Endothelial cell of umbilical vein (primary cell): ENCODE measurements around the gene ZNF256.

ENCODE experiments used
- EZH2 ChIP-seq: IDR thresholded peaks from 2 replicates; pipeline ENCODE4 v1.6.1; 2012; ENCODE audit warnings: borderline replicate concordance, low read depth, mild to moderate bottlenecking, moderate library complexity, low read length, inconsistent platforms; ENCODE audit not compliant: severe bottlenecking
- JUN ChIP-seq: IDR thresholded peaks from 2 replicates; pipeline ENCODE4 v1.6.1; 2011; ENCODE audit warnings: borderline replicate concordance, low read depth; ENCODE audit not compliant: insufficient read length, insufficient read depth
- POLR2A ChIP-seq: IDR thresholded peaks from 2 replicates; pipeline ENCODE4 v1.6.1; 2012; ENCODE audit warnings: low read depth, mild to moderate bottlenecking, control low read depth, low read length
- TF ChIP-seq, protein P1 (sequence below): IDR thresholded peaks from 2 replicates; pipeline ENCODE4 v1.6.1; 2011; ENCODE audit not compliant: insufficient read depth, insufficient read length
- TF ChIP-seq, protein P2 (sequence below), 2 donors: IDR thresholded peaks; 1 replicate in 1 of 2; 2 replicates in 1 of 2; pipeline ENCODE4 v1.5.1; 2011; ENCODE audit warnings: low read length in 2 of 2, mild to moderate bottlenecking in 2 of 2, moderate library complexity in 2 of 2, control low read depth in 1 of 2, inconsistent platforms in 1 of 2, low read depth in 1 of 2; ENCODE audit not compliant: insufficient read depth in 1 of 2; ENCODE audit errors: extremely low read depth in 1 of 2

DNA sequence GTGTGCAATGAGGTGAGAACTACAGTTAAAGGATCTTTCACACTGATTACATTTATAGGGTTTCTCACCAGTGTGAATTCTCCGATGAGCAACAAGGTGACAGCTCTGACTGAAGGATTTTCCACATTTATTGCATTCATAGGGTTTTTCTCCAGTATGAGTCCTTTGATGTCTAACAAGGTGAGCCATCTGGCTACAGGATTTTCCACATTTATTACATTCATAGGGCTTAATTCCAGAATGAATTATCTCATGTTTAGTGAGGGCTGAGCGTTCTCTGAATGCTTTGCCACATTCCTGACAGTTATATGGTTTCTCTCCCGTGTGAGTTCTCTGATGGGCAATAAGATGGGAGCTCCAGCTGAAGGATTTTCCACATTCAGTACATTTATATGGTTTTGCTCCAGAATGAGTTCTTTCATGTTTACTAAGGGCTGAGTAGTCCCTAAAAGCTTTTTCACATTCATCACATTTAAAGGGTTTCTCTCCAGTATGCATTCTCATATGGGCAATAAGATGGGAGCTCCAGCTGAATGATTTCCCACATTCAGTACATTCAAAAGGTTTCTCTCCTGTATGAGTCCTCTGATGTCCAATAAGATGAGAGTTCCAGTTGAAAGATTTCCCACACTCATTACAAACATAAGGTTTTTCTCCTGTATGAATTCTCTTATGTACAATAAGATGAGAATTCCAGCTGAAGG, 31.2 kb upstream of the ZNF256 start:
- TF ChIP-seq, protein P1, sequence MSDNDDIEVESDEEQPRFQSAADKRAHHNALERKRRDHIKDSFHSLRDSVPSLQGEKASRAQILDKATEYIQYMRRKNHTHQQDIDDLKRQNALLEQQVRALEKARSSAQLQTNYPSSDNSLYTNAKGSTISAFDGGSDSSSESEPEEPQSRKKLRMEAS = no peak
- no peak for TF ChIP-seq EZH2
- TF ChIP-seq, protein P2, sequence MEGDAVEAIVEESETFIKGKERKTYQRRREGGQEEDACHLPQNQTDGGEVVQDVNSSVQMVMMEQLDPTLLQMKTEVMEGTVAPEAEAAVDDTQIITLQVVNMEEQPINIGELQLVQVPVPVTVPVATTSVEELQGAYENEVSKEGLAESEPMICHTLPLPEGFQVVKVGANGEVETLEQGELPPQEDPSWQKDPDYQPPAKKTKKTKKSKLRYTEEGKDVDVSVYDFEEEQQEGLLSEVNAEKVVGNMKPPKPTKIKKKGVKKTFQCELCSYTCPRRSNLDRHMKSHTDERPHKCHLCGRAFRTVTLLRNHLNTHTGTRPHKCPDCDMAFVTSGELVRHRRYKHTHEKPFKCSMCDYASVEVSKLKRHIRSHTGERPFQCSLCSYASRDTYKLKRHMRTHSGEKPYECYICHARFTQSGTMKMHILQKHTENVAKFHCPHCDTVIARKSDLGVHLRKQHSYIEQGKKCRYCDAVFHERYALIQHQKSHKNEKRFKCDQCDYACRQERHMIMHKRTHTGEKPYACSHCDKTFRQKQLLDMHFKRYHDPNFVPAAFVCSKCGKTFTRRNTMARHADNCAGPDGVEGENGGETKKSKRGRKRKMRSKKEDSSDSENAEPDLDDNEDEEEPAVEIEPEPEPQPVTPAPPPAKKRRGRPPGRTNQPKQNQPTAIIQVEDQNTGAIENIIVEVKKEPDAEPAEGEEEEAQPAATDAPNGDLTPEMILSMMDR (IDR thresholded peaks at IDR 0.05; ENCODE audit: extremely low read depth in 1 of 2, insufficient read depth in 1 of 2, low read depth in 1 of 2, low read length in 2 of 2) = no peak
- TF ChIP-seq JUN = no peak
- no peak for TF ChIP-seq POLR2A
